Measurements from ENCODE around the gene FAM111A. TPM values are rescaled to one million over a fixed set of nuclear protein-coding genes. Genes with fewer than 3 reads are reported as not detected.

Gene FAM111A
- polyA plus RNA-seq, 4 donors = 16.2 to 77.1 (median 18.7) TPM

DNA sequence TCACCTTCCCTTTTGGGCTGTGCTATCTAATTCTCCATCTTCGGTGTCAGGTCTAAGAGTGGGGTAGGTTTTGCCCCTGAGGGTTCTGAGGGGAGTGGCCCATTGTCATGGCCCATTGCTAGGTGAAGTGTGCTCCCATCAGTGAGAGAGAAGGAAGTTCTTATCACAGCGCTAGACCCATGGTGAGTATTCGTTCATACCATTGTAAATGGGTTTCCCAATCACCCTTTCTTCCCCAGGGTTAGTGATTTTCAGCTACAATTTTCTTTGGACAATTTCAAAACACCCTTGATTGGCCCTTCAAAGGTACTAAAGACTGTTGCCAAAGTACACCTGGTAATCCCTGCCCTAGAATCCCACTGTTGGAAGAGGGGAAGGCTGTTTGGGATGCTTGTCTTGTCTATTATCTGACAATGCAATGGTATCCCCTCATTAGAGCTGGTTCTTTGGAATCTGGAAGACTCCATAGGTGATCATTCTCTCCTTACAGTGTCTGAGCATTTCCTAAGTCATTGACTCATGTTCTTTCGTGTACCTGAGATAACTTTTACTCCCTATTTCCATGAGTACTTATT, 49.9 kb downstream of the FAM111A start:
- Histone ChIP-seq H3K36me3 (ENCODE audit: control insufficient read depth in 3 of 3, insufficient read depth in 2 of 3, low read depth in 1 of 3, low read length in 3 of 3) (peaks cover 6 to 58% (median 10%) of the 10 kb centered on the region in 3 donors), H3K27me3 (ENCODE audit: control insufficient read depth in 3 of 3, insufficient read depth in 3 of 3, low read length in 3 of 3) (no peaks in the 10 kb centered on the region), H3K9me3 (ENCODE audit: control insufficient read depth in 2 of 2, insufficient read depth in 1 of 2, low read depth in 1 of 2, low read length in 1 of 2) (no peaks in the 10 kb centered on the region), H3K4me3 (ENCODE audit: low read depth in 1 of 3, low read length in 3 of 3) (no peak overlapping the region), H3K27ac (ENCODE audit: low read depth in 1 of 3, low read length in 2 of 3) (no peak overlapping the region), H3K4me1 (ENCODE audit: control insufficient read depth in 3 of 3, insufficient read depth in 2 of 3, low read depth in 1 of 3, low read length in 2 of 3) (peaks cover 1 to 41% (median 6%) of the 10 kb centered on the region in 3 donors)
- FAIRE-seq (no peak), DNase-seq (no peak)
- WGBS, 3 donors = 73 to 87% (median 76%) methylated on average over 4 of the region's 4 CpGs

DNA sequence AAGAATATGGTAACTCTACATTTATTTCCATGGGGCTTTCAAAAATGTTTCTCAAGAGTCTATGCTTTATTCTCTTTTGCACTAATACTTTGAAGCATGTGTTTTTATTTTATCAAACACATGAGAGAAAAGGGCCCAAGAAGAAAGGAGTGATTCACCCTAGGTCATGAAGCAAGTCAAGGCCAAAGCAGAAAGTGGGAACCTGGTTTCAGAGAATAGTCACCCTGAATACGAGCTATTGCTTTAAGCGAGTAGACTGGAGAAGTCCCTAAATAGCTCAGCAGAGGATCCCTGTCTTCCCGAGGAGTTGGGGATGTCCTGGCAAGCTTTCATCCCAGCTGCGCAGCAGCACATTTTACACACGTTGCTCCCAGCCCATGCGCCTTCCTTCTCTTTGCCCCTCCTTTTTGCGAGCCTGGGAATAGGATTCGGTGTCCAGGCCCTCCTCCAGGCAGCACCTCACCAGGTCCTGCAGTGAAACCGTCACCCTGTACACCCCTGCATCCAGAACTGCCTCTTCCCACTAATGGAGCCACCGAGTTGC, 51.0 kb downstream of the FAM111A start:
- no peaks in the 10 kb centered on the region for H3K9me3 ChIP-seq (ENCODE audit: control insufficient read depth in 2 of 2, insufficient read depth in 1 of 2, low read depth in 1 of 2, low read length in 1 of 2)
- no peak overlapping the region for H3K4me3 ChIP-seq (ENCODE audit: low read depth in 1 of 3, low read length in 3 of 3)
- H3K36me3 ChIP-seq (ENCODE audit: control insufficient read depth in 3 of 3, insufficient read depth in 2 of 3, low read depth in 1 of 3, low read length in 3 of 3) = peaks cover 9 to 54% (median 10%) of the 10 kb centered on the region in 3 donors
- H3K4me1 ChIP-seq (ENCODE audit: control insufficient read depth in 3 of 3, insufficient read depth in 2 of 3, low read depth in 1 of 3, low read length in 2 of 3) = peaks cover 0 to 32% (median 6%) of the 10 kb centered on the region in 3 donors
- WGBS, 3 donors = 77 to 86% (median 85%) methylated on average over 10 of the region's 10 CpGs
- FAIRE-seq (no peak), DNase-seq (no peak)
- no peaks in the 10 kb centered on the region for H3K27me3 ChIP-seq (ENCODE audit: control insufficient read depth in 3 of 3, insufficient read depth in 3 of 3, low read length in 3 of 3)
- H3K27ac ChIP-seq (ENCODE audit: low read depth in 1 of 3, low read length in 2 of 3) = no peak overlapping the region

DNA sequence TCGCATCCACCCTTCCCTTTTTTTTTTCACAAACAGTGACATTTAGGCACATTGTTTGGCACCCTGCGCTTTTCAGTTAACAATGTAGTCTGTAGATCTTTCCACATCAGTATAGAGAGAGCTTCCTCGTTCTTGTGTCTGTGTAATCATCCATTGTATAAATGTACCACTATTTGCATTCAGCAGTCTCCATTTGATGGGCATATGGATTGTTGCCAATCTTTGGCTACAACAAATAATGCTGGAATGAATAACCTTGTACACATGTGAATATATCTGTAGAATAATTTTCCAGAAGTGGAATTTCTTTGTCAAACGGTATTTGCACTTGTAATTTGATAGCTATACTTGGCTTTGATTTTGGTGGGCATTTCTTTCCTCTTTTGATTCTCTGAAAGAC, 52.9 kb downstream of the FAM111A start:
- H3K36me3 ChIP-seq (ENCODE audit: control insufficient read depth in 3 of 3, insufficient read depth in 2 of 3, low read depth in 1 of 3, low read length in 3 of 3) = peaks cover 6 to 52% (median 13%) of the 10 kb centered on the region in 3 donors
- no peak overlapping the region for H3K27ac ChIP-seq (ENCODE audit: low read depth in 1 of 3, low read length in 2 of 3)
- H3K9me3 ChIP-seq (ENCODE audit: control insufficient read depth in 2 of 2, insufficient read depth in 1 of 2, low read depth in 1 of 2, low read length in 1 of 2) = no peaks in the 10 kb centered on the region
- H3K27me3 ChIP-seq (ENCODE audit: control insufficient read depth in 3 of 3, insufficient read depth in 3 of 3, low read length in 3 of 3) = no peaks in the 10 kb centered on the region
- H3K4me3 ChIP-seq (ENCODE audit: low read depth in 1 of 3, low read length in 3 of 3) = no peak overlapping the region
- DNase-seq (no peak), FAIRE-seq (no peak)
- peaks cover 0 to 14% (median 2%) of the 10 kb centered on the region in 3 donors for H3K4me1 ChIP-seq (ENCODE audit: control insufficient read depth in 3 of 3, insufficient read depth in 2 of 3, low read depth in 1 of 3, low read length in 2 of 3)
- WGBS, 3 donors = 76 to 86% (median 81%) methylated on average over 4 of the region's 4 CpGs

DNA sequence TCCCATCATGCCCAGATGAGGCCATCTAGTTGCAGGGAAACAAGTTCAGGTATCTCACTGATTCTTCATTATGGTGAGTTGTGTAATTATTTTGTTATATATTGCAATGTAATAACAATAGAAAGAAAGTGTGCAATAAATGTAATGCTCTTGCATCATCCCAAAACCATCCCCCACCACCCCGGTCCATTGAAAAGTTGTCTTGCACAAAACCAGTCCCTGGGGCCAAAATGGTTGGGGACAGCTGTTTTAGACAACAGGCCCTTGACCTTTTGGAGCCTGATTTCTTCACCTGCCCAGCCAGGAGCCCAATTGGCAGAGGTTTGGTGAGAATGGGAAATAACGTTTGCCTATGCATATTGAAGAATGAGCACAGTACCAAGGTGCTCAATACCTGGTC, 54.1 kb downstream of the FAM111A start:
- H3K4me3 ChIP-seq (ENCODE audit: low read depth in 1 of 3, low read length in 3 of 3) = no peak overlapping the region
- no peak for DNase-seq
- no peaks in the 10 kb centered on the region for H3K27me3 ChIP-seq (ENCODE audit: control insufficient read depth in 3 of 3, insufficient read depth in 3 of 3, low read length in 3 of 3)
- H3K4me1 ChIP-seq (ENCODE audit: control insufficient read depth in 3 of 3, insufficient read depth in 2 of 3, low read depth in 1 of 3, low read length in 2 of 3) = peaks cover 0 to 12% (median 2%) of the 10 kb centered on the region in 3 donors
- H3K36me3 ChIP-seq (ENCODE audit: control insufficient read depth in 3 of 3, insufficient read depth in 2 of 3, low read depth in 1 of 3, low read length in 3 of 3) = peaks cover 6 to 57% (median 13%) of the 10 kb centered on the region in 3 donors
- H3K9me3 ChIP-seq (ENCODE audit: control insufficient read depth in 2 of 2, insufficient read depth in 1 of 2, low read depth in 1 of 2, low read length in 1 of 2) = no peaks in the 10 kb centered on the region
- 79 to 86% (median 85%) methylated on average over 2 of the region's 2 CpGs for WGBS, 3 donors
- no peak for FAIRE-seq
- H3K27ac ChIP-seq (ENCODE audit: low read depth in 1 of 3, low read length in 2 of 3) = no peak overlapping the region

DNA sequence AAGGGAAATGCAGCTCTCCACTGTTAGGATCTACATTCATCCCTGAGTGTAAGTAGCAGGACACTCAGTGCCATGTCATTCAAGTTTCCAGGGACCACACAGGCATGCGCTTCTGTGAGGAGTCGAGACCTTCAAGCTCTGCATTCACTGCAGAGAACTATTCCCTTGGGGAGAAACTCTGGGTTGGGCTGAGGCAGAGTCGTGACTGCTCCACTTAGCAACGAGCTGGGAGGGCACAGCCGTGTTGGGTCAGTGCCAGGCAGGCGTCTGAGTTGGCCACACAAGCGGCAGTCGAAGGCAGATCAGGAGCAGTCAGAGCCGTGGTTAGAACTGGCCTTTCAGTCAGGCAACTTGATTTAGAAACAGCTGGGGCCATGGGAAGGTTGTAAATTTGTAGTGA, 55.3 kb downstream of the FAM111A start:
- no peak overlapping the region for H3K4me3 ChIP-seq (ENCODE audit: low read depth in 1 of 3, low read length in 3 of 3)
- DNase-seq (no peak), FAIRE-seq (no peak)
- H3K27me3 ChIP-seq (ENCODE audit: control insufficient read depth in 3 of 3, insufficient read depth in 3 of 3, low read length in 3 of 3) = no peaks in the 10 kb centered on the region
- peaks cover 0 to 9% (median 2%) of the 10 kb centered on the region in 3 donors for H3K4me1 ChIP-seq (ENCODE audit: control insufficient read depth in 3 of 3, insufficient read depth in 2 of 3, low read depth in 1 of 3, low read length in 2 of 3)
- WGBS, 3 donors = 30 to 34% (median 31%) methylated on average over 9 of the region's 9 CpGs
- H3K9me3 ChIP-seq (ENCODE audit: control insufficient read depth in 2 of 2, insufficient read depth in 1 of 2, low read depth in 1 of 2, low read length in 1 of 2) = no peaks in the 10 kb centered on the region
- no peak overlapping the region for H3K27ac ChIP-seq (ENCODE audit: low read depth in 1 of 3, low read length in 2 of 3)
- peaks cover 6 to 53% (median 13%) of the 10 kb centered on the region in 3 donors for H3K36me3 ChIP-seq (ENCODE audit: control insufficient read depth in 3 of 3, insufficient read depth in 2 of 3, low read depth in 1 of 3, low read length in 3 of 3)

DNA sequence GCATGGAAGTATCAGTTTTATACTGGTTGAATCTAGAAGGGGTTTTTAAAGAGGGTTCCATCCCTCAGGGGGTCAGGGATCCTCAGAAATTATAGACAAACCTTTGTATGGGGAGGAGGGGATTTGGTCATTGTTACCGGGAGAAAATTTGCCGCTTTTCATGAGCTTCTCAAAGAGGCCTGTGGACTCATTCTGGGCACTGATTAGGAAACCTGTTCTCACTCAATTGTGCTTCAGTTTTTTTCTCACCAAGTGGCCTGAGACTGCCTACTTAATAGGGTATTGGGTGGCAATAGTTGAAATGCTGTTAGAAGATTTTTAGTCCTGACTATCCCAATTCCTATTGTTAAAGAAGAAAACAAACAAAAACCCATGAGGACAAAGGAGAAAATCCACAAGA, 56.1 kb downstream of the FAM111A start:
- H3K4me1 ChIP-seq (ENCODE audit: control insufficient read depth in 3 of 3, insufficient read depth in 2 of 3, low read depth in 1 of 3, low read length in 2 of 3) = peaks cover 0 to 9% (median 2%) of the 10 kb centered on the region in 3 donors
- no peak overlapping the region for H3K4me3 ChIP-seq (ENCODE audit: low read depth in 1 of 3, low read length in 3 of 3)
- no peaks in the 10 kb centered on the region for H3K27me3 ChIP-seq (ENCODE audit: control insufficient read depth in 3 of 3, insufficient read depth in 3 of 3, low read length in 3 of 3)
- H3K27ac ChIP-seq (ENCODE audit: low read depth in 1 of 3, low read length in 2 of 3) = no peak overlapping the region
- 92 to 95% (median 95%) methylated on average over 2 of the region's 2 CpGs for WGBS, 3 donors
- no peak for FAIRE-seq
- peaks cover 6 to 52% (median 13%) of the 10 kb centered on the region in 3 donors for H3K36me3 ChIP-seq (ENCODE audit: control insufficient read depth in 3 of 3, insufficient read depth in 2 of 3, low read depth in 1 of 3, low read length in 3 of 3)
- no peaks in the 10 kb centered on the region for H3K9me3 ChIP-seq (ENCODE audit: control insufficient read depth in 2 of 2, insufficient read depth in 1 of 2, low read depth in 1 of 2, low read length in 1 of 2)
- DNase-seq = no peak

DNA sequence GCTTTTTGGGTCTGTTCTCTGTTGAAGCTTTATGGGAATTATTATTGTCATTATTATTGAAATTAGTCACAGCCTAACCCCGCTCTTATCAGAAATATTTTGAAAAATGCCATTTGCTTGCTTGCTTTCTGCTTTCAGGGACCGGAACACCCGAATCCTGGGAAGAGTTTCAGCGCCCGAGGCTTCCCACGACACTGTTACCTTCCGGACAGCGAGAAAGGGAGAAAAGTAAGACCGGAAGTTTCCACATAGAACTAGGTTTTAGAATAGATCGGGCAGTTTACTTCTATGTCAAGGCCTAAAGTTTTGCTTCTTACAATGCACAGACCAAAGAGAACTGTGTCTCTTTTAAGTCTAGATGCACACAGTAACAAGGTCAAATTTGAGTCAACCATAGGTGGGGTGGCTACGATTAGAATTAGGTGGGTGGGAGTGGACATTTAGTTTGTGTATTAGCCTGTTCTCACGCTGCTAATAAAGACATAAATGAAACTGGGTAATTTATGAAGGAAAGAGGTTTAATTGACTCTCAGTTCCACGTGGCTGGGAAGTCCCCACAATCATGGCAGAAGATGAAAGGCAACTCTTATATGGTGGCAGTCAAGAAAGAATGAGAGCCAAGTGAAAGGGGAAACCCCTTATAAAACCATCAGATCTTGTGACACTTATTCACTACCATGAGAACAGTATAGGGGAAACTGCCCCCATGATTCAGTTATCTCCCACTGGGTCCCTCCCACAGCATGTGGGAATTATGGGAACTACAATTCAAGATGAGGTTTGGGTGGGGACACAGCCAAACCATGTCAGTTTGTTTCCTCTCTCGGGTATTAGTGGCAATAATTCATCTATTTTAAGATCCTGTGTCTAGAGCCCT, 57.1 kb downstream of the FAM111A start:
- no peak for FAIRE-seq
- no peak overlapping the region for H3K4me3 ChIP-seq (ENCODE audit: low read depth in 1 of 3, low read length in 3 of 3)
- WGBS, 3 donors = 70 to 74% (median 71%) methylated on average over 14 of the region's 14 CpGs
- no peak for DNase-seq
- no peaks in the 10 kb centered on the region for H3K27me3 ChIP-seq (ENCODE audit: control insufficient read depth in 3 of 3, insufficient read depth in 3 of 3, low read length in 3 of 3)
- peaks cover 0 to 9% (median 2%) of the 10 kb centered on the region in 3 donors for H3K4me1 ChIP-seq (ENCODE audit: control insufficient read depth in 3 of 3, insufficient read depth in 2 of 3, low read depth in 1 of 3, low read length in 2 of 3)
- H3K9me3 ChIP-seq (ENCODE audit: control insufficient read depth in 2 of 2, insufficient read depth in 1 of 2, low read depth in 1 of 2, low read length in 1 of 2) = no peaks in the 10 kb centered on the region
- H3K27ac ChIP-seq (ENCODE audit: low read depth in 1 of 3, low read length in 2 of 3) = no peak overlapping the region
- peaks cover 5 to 51% (median 18%) of the 10 kb centered on the region in 3 donors for H3K36me3 ChIP-seq (ENCODE audit: control insufficient read depth in 3 of 3, insufficient read depth in 2 of 3, low read depth in 1 of 3, low read length in 3 of 3)

DNA sequence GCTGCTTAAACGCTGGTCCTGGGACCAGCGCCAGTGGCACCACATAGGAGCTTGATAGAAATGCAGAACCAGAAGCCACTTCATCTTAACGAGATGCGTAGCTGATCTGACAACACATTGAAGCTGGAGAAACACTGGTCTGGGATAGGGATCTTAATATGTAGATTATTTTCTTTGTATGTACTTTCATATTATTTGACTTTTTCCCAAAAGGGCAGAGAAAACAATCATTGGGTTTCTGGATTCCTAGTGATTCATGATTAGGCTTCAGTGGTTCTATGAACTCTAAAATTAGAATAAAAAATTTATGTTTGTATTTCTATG, 57.7 kb downstream of the FAM111A start:
- peaks cover 4 to 51% (median 13%) of the 10 kb centered on the region in 3 donors for H3K36me3 ChIP-seq (ENCODE audit: control insufficient read depth in 3 of 3, insufficient read depth in 2 of 3, low read depth in 1 of 3, low read length in 3 of 3)
- WGBS, 3 donors = 50 to 73% (median 64%) methylated on average over 4 of the region's 4 CpGs
- DNase-seq (no peak), FAIRE-seq (no peak)
- no peak overlapping the region for H3K4me3 ChIP-seq (ENCODE audit: low read depth in 1 of 3, low read length in 3 of 3)
- no peaks in the 10 kb centered on the region for H3K9me3 ChIP-seq (ENCODE audit: control insufficient read depth in 2 of 2, insufficient read depth in 1 of 2, low read depth in 1 of 2, low read length in 1 of 2)
- H3K4me1 ChIP-seq (ENCODE audit: control insufficient read depth in 3 of 3, insufficient read depth in 2 of 3, low read depth in 1 of 3, low read length in 2 of 3) = peaks cover 0 to 9% (median 2%) of the 10 kb centered on the region in 3 donors
- H3K27ac ChIP-seq (ENCODE audit: low read depth in 1 of 3, low read length in 2 of 3) = no peak overlapping the region
- no peaks in the 10 kb centered on the region for H3K27me3 ChIP-seq (ENCODE audit: control insufficient read depth in 3 of 3, insufficient read depth in 3 of 3, low read length in 3 of 3)

Data from small intestine (tissue), 7 donors.